HG03097 (cell line): ENCODE data around the gene PIAS1.
"Not testable (repeated sequence)": the region's sequence is repeated elsewhere in the genome, so short reads cannot be mapped to it uniquely, and the experiment has no call there.

ENCODE experiments used
- ATAC-seq: cut with Tn5 transposase; IDR thresholded peaks from one replicate; pipeline ENCODE4 v1.9.1; 2021; ENCODE audit not compliant: unreplicated experiment, low FRiP score

PIAS1 gene

DNA sequence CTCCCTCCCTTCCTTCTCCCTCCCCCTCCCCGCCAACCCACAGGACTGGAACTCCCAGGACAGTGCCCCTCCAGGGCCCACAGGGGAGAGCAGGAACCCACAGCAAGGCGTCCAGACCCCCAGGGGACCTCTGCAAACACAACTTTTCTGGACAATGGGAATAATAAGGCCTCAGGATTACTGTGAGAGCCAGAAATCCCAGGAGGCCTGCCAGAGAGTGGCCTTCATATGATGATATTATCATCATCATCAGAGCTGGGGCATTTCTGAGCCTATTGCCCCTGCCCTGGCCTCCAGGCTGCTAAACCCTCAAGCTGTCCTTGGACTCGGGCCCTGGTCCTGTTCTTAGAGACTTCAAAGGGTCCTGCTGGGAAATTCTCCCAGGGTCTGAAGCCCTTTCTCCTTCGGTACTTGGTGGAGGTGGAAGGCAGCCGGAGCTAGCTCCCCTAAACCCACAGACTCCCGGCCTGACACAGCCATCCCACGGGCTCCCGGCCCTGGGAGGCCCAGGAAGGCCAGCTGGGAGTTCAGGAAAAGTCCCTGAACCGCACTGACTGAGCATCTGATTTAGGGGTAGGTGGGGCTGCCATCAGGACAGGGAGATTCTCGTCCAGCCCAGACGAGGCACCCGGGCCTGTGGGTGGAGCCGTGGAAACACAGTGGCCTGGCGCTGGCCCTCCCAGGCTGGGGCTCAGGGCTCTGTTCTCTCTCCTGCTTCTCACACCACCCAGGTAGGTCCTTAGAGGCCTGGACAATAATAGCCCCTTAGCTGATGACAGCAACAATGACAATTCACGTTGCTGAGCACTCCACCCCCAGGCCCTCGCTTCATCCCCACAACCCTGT lies 146.1 kb downstream of the PIAS1 start:
- no peak for ATAC-seq

DNA sequence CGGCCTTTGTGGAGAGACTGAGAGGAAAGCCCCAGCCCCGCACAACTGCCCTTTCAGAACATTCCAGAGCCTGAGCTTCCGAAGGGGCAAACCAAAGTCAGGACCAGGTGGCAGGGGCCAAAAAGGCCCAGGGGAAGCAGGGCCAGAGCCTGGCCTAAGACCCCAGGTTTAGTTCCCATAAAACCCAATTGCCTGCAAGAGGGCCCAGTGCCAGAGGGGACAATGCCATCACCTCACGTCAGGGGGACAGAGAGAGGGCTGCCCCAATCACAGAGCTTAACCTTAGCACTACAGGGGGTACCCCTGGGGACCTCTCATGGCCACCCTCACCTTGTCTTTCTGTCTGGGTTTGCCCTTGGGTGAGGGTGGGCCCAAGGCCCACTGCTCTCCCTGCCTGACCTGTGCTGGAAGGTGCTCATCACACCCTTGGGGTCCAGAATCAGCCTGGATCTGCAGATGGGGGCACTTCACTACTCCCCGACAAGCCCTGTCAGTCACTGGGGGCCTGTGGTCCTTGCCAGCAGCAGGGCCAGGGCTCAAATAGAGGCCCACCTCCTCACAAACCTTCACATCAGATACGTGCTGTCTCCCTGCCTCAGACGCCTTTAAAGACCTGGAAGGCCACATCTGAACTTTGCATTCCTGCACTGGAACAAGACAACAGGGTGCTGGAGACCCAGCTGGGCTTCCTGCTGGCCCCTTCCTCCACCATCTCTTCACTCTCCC lies 147.2 kb downstream of the PIAS1 start:
- ATAC-seq = no peak

DNA sequence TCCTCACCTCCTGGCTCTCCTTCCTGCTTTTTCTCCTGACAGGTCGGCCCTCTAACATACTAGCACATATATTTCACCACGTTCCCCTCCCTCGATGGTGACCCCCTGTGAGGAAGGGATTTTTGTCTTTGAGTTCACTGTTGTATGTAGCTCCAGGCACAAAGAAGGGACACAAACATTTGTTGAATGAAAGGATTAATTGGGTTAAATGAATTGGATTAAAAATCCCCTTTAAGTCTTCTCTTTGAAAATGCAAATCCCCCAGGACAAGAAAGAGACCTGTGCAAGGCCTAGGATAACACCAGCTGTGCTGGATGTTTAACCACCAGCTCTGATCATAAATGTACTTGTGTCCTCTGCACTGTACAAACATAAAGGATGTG lies 147.8 kb downstream of the PIAS1 start:
- no peak for ATAC-seq

GRCh38 chr15:68202994-68203393 lies 148.9 kb downstream of the PIAS1 start:
- ATAC-seq = not testable (repeated sequence)

- no peak for ATAC-seq
Observed at GRCh38 chr15:68203486-68203885, 149.4 kb downstream of the PIAS1 start.

DNA sequence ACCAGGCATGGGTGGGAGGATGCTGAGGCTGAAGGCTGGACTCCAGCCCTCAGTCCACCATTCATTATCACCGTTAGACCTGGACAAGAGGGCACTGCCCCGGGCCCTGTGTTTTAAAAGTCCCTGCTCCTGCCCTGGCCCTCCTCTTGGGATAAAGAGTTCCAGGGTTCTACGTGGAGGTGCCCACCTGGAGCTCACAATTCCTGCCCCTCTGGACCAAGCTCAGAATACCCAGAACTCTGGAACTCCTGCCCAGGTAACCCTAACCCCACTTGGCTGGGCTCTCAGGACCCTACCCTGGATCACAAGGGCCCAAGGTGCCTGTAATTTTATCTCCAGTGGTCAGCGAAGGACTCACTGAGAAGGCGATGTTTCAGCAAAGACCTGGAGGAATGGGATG lies 149.8 kb downstream of the PIAS1 start:
- ATAC-seq = no peak

GRCh38 chr15:68204361-68204760 lies 150.2 kb downstream of the PIAS1 start:
- ATAC-seq = no peak

DNA sequence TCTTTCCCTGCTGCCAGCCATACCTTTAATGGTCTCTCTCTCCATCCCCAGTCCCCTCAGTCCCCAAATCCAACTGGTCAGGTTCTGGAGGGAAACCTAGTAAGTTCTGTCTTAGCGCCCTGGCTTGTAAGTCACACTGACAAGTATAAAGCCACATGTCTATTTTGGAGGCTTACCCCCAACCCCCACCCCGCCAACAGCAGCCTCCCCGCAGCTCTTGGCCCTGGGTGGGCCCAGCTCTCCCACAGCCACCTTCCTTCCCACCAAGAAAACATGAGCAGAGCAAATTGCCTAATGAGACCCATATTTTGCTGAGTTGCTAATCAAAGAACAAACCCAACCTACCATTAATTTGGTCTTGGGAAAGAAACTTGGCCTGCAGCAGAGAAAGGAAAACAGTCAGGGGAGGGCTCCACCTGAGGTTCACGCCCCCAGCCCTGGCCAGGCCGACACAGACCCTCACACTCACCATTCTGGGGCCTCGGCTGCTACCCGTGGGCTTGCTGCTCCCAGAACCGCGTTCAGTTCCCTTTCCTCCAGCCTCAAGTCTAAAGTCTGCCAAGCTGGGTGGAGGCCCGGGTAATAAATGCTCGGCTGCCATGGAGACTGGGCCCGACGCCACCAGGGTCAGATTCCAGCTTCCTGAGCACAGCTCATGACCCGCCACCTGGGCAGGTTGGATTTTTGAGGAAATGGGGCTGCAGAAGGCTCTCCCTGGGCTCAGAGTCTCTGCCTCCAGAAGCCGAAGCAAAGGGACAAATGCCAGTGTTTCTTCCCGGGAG lies 150.9 kb downstream of the PIAS1 start, which contains the start of gene CALML4:
CALML4 (minus strand) TSS at position 557 of the 782 bp plus-strand sequence; CDS start at position 472, 85 bp downstream.
- ATAC-seq = no peak

DNA sequence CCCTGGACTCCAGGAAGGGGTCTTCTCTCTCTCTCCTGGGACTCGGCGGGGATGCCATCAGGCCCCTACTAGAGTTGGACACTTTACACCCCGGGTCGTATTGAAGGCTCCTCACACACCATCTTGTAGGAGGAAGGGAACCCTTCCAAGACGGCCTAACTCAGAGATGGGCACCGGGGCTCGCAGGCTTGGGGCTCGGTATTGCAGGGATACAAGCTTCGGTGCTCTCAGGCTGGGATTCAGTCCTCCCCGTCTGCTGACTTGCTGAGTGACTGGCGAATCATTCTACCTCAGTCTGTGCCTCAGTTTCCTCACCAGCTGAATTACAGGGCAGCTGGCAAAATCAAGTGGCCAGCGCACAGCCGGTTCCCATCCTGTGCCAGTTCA lies 151.4 kb downstream of the PIAS1 start:
- no peak for ATAC-seq

DNA sequence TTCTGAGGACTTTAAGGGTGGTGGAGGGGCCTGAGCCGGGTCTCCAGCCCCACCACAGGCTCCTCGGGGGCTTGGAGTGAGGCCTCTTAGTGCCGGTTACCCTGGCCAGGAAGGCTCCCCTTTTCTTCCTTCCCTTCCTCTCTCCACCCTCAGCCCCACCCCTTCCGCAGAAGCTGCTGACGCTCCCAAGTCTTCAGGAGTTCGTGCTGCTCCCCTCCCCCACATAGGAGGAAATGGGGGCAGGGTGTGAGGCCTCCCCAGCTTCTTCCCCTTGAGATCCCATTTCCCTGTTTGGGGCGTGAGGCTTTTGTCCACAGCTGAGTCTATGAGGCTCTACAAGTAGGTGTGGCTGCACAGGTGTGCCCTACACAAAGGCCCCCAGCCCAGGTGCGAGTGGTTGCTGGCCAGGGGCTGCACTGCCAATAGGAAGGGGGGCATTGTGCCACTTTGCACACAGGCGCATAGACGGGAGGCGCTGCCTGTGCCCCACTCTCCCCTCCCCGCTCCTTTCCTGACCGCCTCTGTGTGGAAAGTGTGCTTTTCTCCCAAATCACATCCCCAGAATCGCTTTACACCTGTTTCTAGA lies 151.9 kb downstream of the PIAS1 start:
- no peak for ATAC-seq

- no peak for ATAC-seq
Observed at GRCh38 chr15:68206711-68207151, 152.6 kb downstream of the PIAS1 start.

DNA sequence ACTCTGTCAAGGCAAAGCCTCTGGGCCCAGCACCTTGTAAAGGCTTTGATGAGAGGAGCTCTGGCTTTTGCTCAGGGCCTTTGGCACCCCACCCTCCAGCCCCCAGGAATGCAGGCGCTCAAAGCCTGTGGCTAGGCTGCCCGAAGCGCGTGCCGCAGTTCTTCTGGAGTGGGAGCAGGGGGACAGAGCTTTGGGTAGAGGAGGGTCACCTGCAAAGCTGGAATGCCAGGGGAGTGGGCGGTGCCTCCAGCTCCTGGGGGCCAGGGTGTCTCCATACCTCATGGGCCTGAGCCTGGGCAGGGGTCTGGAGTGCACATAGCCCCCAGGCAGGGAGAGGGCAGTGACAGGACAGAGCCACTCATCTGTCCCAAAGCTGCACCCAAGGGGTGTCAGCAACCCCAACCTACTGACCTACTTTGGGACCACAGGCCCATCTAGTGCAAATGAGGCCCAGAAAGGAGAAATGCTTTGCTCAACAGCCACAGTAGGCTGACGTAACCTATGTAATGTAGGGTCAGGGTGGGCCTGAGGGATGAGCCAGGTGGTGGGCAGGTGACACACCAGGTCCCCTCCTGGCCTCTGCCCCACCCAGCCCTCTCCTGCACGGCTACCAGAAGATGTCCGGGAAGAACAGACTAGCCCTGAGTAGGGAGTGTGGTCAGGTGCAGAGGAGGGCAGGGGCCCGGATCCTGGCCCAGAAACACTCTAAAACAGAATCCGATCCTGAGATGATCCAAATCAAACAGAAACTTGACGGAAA lies 153.2 kb downstream of the PIAS1 start:
- no peak for ATAC-seq

DNA sequence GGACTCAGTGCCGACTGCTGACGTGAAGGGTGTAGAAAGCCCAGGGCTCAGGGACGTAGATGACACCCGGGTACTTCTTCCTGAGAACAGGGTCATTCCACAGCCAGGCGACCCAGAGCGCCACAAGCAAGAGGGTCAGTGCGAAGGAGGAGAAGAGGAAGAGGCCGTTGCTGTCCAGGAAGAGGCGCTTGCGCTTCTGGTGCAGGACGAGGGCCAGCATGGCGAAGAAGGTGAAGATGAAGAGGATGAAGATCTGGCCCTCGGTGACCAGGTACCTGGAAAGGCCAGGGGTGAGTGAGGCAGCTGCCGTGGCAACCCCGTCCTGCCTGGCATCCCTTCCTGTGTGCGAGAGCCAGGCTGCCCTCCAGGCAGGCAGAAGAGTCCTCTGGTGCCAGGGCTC lies 154.0 kb downstream of the PIAS1 start:
- no peak for ATAC-seq

GRCh38 chr15:68208636-68209240 lies 154.6 kb downstream of the PIAS1 start:
- ATAC-seq = no peak

- ATAC-seq = no peak
Observed at GRCh38 chr15:68209272-68209671, 155.2 kb downstream of the PIAS1 start.

- ATAC-seq = no peak
Observed at GRCh38 chr15:68209735-68210408, 155.8 kb downstream of the PIAS1 start.

GRCh38 chr15:68210409-68210756 lies 156.3 kb downstream of the PIAS1 start:
- ATAC-seq = no peak

GRCh38 chr15:68210821-68211655 lies 156.9 kb downstream of the PIAS1 start:
- no peak for ATAC-seq
